HG03175 (cell line): Measurements from ENCODE around the gene NQO2.

ENCODE experiments used
- ATAC-seq: cut with Tn5 transposase; IDR thresholded peaks from one replicate; pipeline ENCODE4 v1.9.1; 2021; ENCODE audit warnings: mild to moderate bottlenecking, moderate library complexity; ENCODE audit not compliant: unreplicated experiment

The NQO2 gene, protein sequence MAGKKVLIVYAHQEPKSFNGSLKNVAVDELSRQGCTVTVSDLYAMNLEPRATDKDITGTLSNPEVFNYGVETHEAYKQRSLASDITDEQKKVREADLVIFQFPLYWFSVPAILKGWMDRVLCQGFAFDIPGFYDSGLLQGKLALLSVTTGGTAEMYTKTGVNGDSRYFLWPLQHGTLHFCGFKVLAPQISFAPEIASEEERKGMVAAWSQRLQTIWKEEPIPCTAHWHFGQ

DNA sequence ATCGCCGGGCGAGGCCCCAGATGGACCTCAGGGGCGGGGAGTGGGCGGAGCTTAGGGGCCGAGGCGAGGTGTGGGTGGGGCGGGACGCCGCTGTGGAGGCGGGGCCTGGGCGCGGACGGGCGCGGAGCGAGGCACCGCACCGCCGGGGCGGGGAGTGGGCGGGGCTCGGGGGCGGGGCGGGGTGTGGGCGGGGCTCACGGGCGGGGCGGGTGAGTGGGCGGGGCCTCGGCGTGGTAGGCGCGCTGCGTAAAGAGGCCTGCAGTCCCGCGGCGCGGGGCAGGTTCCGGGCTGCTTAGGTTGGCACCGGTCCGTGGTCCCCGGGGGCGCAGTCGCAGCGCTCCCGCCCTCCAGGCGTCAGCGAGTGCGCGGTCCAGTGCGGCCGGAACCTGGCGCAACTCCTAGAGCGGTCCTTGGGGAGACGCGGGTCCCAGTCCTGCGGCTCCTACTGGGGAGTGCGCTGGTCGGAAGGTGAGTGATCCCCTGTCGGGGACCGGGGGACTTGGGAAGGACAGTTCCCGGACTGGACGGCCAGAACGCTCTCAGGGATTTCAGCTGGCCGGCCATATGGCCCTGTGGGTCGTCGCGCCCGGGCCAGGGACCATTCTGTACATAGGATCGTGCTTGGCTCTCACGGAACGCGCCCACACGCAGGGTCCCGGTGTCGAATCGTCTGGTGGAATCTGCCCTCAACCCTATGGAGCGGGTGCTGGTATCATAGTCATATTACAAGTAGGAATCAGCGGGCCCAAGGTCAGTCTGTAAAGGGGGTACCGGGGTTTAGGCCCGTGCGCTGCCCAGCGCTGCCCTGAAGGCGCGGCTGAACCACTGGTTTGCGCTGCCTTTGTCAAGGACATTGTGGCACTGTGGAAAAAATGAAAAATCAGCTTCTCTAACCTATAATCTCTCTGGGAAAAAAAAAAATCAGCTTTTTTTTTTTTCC is at the start of gene NQO2:
Gene NQO2 (plus strand): TSS at position 277 of the 940 bp plus-strand sequence. CDS start 6,659 bp downstream, outside the sequence.
- peak; percentile 76 for ATAC-seq

DNA sequence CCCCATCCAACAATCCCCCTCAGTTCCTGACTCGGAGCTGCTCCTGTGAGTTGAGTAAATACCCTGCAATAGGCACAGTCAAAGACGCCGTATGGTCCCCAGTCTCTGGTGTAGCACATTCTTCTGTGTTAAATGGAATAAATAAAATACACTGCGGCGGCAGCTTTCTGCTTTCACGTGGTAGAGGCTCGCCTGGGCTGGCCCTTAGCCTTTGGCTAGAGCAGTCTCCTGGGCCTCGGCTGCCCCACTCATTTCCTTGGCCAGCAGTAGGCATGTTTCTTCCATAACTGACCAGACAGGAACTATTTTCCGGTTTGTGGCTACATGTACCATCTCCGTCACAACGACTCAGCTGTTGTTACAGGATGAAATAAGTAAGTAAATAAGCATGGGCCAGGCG is 49.0 kb upstream of the NQO2 start:
- ATAC-seq, result no peak

DNA sequence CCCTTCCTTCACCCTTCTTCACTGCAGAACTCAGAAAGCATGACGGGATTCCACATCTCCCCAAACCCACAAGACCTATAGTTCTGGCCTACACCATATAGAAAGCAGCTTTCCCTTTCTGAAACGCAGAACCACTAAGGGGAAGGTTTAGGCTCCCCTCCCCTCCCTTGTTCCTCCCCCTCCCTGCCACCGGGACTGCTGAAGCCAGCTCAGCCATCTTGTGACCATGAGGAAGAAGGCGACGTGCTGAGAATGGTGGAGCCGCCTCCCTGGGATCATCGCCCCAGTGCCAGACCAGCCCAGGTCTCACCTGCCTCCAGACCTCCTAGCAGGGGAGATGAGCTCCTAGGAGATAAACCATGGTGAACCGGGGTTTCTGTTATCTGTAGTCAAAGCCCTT is 48.0 kb upstream of the NQO2 start:
- ATAC-seq, result no peak

DNA sequence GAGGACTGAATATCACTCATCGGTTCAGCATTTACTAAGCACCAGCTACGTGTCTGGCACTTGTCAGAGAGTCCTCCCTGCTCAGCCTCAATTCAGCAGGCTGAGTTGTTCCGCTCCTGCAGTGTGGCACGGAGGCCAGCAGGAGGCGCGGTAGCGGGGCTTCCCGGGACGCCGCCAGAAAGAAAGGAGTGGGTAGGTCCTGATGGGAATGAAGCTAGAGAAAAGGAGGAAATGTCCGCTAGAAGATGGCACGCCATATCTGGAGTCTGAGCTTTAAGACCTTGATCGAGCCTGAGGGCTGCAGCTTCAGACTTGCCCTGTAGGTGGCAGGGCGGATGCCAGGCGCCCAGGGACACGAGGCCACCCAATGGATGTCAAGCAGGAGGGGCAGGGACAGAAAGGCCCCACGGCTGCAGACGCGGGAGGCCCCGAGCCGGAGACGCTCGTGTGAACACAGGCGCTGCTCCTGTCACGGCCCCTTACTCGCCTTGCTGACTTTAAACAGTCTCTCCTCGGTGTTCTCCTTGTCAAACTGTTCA is 47.1 kb upstream of the NQO2 start:
- ATAC-seq, result peak; percentile 88

DNA sequence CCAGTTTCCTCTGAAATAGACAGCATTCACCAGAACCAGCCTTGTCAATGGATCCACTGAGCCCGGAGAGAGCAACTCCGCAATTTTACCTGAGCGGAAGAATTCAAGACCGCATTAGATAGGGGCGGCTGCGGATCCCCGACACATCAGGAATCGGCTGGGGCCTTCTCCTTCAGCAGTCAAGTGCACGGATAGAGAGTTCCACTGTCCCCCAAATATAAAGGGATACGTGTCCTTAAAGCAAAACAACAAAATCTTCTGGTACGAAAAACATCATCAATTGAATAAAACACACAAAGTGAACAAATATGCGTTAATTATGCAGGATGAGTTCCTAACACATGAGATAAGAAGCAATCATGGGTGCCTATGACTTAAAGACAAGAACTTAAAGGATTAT is 46.6 kb upstream of the NQO2 start:
- no peak for ATAC-seq

DNA sequence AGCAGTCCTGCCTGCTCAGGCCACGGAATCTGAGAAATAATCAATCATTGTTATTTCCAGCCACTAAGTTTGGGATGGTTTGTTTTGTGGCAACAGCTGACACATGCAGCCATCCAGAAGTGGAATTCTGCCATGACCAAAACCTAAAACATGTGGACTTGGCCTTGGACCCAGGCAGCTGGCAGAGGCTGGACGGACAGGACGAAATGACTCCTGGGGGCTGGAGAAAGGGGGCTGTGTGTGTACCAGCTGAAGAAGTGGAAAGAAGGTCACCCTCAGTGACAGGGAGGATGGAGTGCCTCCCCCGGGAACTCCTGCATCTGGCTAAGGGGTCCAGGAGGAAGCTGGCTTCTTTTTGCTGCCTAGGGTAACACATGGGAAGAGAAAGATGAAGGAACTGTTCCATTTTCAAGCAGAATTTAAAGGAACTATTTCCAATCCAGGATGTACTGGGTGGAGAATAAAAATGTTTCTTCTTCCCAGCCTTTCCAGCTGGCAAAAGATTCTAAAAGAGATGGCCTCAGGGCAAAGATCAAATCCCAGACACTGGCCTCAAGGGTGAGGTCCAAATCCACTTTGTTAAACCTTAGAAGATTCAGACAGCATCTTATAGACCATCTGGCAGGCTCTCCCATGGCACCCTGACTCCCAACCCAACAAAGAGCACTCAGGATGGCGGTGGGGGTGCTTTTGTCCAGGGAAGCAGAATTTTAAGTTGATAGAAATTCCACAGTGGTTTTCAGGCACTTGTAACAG is 42.6 kb upstream of the NQO2 start:
- ATAC-seq, result no peak

DNA sequence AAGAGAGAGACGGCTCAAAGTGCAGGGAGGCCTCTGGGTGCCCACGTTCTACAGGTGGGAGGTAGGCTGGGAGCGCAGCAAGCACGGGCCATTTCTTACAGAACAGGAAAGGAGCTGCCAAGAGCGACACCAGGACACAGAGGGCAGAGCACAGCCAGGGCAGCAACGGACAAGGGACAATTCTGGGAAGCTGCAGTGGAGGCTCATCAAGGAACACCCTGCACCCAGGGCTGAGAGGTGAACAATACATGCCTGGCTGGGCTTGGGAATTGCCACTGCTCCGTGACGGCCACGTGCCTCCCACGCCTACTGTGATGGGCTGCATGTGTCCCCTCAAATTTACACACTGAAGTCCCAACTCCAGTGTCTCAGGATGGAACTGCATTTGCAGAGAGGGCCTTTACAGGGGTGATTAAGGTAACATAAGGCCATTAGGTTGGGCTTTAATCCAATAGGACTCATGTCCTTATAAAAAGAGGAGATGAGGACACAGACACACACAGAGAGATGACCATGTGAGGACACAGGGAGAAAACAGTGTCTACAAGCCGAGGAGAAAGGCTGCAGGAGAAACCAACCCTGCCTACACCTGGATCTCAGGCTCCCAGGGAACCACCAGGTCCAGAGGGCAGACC is 41.9 kb upstream of the NQO2 start:
- ATAC-seq, result no peak

DNA sequence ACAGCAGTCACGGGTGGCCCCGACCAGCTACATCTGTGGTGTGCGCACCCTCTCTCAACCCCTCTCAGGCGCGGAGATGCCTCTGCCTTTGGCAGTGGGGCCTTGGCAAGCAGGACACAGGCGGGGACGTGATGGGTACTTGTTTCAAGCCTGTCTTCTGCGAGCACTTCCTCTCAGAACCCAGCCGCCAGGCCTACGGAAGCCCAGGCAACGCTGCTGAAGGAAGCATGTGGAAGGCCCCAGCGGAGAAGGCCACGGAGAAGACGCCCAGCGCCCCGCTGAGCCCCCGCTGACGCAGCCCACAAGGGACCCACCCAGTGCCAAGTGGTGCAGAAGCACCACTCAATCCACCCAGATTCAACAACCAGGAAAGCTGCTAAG is 41.4 kb upstream of the NQO2 start:
- no peak for ATAC-seq

DNA sequence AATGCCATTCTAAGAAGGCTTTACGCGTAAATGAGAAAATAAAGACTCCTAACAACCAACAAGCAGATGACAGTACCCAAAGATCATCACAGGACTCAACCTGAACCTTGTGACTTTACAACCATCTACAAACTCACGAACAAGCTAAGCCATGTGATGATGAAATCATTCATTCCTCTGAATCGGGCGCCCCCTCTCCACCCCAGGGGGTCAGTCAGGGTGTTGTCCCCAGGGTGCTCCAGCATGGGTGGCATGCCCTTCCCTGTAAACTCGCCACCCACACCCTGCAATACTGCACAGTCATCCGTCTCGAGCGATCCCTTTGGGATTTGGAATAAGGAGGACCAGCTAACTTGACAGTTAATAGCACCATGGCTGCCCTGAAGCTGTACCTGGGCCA is 40.9 kb upstream of the NQO2 start:
- no peak for ATAC-seq

DNA sequence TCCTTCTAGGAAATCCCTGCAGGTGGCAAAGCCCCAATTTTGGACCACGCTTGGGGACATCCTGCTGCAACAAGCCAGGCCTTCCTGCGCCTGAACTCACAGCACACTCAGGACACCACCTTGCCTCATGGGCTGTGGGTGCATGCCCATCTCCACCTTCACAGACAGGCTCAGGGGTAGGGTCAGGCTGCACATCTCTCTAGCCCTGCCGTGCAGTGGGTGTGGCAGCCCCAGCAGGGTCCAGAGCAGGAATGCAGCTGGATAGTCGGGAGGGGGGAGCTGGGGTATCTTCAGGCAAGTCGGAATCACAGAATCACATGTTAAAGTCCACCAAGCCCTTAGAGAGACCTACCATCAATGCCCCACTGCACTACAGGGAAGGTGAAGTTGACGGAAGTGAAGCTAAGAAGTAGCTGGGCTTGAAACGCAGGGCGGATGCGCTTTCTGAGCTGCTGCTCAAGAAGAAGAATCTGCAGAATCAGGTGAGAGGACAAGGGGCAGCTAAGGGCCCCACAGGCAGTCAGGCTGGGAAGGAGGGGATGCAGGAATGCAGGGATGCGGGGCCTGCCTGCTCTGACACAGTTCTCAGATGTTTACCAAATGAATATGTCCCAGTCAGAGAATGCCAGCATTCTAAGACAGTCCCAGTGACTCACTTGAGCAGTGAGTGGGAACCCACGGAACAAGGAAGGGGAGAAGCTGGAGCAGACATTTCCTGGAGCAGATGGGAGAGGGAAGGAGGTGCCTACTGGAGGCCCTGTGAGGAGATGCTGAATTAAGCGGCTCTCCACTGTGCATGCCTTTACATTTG is 39.6 kb upstream of the NQO2 start:
- no peak for ATAC-seq

DNA sequence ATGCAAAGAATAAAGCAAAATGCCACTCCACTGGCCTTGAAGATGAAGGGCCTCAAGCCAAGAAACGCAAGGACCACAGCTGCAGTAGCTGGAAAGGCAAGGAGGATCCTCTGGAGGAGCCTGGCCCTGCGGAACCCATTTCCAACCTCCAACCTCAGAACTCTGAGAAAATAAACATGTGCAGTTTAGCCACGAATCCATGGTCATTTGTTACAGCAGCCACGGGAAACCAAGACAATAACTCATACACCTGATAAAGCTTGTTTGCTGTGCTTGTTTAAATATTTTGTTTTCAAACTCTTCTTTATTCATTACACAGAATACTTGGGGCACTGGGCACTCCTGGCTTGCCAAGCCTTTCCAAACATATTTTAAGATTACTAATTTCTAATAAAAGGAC is 38.8 kb upstream of the NQO2 start:
- no peak for ATAC-seq

DNA sequence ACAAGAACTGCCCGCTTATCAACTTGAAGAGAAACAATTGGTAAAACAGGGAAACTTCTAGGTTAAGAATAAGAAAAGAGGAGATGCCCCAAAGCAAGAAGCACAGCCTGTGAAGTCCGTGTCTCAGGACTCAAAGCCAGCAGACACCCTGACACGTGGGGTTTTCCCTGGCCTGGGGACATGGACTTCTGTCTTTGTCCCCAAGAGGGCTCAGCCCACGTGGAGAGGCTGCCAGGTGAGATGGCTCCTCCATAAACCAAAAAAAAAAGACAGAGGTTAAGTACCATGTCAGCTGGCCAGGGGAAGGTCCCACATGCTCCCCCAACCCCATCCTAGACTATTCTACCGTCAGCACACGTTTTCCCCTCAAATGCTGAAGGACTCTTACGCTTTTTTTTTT is 38.2 kb upstream of the NQO2 start:
- ATAC-seq, result no peak

DNA sequence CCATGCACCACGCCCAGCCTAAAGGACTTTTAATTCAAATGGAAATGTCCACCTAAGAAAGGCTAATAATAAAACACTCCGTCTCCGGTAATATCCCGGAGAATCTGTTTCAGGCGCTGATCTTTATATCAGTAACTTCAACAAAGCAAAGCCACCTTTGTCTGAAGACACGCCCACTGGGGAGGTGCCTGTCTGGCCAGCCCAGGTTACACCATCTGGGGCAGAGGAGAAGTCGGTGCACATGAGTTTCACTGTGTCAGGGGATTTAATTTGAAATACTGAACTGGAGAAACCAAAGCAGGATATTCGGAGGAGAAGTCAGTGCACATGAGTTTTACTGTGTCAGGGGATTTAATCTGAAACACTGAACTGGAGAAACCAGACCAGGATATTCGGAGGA is 37.7 kb upstream of the NQO2 start:
- no peak for ATAC-seq

DNA sequence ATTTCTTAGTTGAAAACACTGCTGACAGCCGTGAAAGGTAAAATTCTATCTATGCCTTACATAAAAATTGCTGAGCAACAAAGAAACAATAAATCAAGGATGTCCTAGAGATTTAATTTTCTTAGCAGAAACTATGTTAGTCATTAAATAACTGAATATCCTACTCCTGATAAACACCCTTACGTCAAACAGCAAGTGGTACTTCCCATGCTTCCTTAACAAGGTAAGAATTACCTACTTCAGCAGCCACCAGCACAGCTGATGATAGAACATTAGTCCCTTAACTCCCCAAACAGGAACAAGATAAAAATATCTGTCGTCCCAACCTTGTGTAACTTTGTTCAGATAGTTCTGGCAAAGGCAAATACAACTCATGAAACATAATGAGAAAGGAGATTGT is 37.1 kb upstream of the NQO2 start:
- no peak for ATAC-seq

DNA sequence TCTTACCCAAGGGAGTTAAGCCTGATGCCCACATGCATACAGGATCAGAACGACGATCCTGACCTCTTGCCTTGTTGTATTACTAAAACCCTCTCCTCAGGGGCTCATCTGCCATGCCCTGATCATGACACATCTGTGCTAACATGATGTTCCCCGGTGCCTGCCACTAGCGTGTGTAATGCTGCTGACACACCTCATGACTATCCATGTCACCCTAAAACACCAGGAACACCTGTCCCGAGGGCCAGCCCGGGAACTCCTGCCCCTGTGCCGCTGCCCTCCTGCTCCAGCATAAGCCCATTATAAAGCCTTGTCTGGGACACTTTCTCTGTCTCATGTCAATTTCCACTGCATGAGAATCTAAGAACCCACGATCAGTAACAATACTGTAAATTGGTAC is 35.9 kb upstream of the NQO2 start:
- ATAC-seq, result no peak

DNA sequence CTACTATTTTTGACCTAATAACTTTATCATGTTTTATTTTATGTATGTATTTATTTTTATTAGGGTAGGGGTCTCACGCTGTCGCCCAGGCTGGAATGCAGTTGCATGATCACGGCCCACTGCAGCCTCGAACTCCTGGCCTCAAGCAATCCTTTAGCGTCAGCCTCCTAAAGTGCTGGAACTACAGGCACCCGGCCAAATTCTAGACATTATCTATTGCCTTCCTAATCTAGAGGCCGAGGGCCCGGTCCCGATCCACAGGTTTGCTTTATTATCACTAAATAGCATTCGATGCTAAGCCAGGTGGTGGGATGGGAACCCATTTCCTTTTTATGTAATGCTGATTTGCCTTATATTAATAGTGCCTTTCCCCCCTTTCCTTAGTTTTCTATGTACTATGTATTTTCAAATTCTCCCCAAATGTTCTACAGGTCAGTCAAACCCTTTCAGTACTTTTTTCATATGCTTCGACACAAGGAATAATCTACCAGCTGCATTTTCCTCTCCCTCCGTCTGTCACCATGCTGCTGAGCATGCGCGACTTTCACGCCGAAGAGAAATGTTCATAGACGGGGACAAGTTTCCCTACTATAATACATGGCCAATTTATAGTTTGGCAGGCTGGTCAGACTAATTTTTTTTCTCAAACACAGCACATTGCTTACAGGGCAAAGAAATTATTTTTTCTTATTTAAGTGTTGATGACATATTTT is 34.7 kb upstream of the NQO2 start:
- ATAC-seq, result no peak

DNA sequence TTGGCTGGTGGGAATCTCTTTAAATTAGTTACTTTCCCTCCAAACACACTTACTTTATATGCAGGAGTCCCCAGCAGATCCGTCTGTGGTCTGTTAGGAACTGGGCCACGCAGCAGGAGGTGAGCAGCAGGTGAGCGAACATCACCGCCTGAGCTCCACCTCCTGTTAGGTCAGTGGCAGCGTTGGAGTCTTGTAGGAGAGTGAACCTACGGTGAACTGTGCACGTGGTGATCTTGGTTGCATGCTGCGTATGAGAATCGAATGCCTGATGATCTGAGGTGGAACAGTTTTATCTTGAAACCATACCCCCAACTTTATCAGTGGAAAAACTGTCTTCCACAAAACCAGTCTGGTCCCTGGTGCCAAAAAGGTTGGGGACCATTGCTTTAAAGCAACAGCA is 33.3 kb upstream of the NQO2 start:
- no peak for ATAC-seq

DNA sequence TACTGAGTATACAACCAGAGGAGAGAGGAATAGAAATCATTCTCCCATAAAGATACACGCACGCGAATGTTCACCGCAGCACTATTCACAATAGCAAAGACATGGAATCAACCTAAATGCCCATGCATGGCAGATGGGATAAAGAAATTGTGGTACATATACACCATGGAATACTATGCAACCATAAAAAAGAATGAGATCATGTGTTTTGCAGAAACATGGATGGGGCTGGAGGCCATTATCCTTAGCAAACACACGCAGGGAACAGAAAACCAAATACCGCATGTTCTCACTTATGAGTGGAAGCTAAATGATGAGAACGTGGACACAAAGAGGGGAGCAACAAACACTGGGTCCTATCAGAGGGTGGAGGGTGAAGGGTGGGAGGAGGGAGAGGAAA is 31.8 kb upstream of the NQO2 start:
- no peak for ATAC-seq

DNA sequence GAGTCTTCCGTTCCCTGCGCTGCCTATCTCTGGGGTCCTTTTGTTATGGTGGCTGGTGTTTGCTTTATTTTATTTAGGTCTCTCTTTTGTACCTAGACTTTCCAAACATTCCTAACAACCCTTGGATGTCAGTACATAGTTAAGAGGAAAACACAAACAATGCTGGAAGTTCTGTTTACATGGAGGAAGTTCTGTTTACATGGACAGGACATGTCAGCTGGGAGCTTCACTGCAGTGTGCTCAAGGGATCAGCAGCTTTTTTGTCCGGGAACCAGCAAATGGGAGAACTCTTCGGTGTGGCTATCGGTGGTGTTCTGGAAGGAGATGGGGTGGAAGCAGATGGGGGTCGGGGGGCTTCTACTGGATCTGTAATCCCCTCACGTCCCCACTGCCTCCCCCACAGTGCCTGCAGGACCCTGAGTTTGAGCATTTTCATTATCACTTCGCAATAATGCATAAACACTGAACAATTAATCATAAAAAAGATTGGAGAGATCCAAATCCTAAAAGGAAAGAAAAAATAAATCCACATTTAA is 31.0 kb upstream of the NQO2 start:
- no peak for ATAC-seq
